Left lung (tissue), 10 donors: ENCODE data around the gene MAPK11. TPM values are rescaled to one million over a fixed set of nuclear protein-coding genes. Genes with fewer than 3 reads are reported as not detected.

Source experiments
- ATAC-seq: fragments of 200-7000 bp; cut with Tn5 transposase; one replicate; pipeline ENCODE4 v1.9.1; 2020; ENCODE audit warnings: moderate library complexity
- DNase-seq, 4 donors: peaks; one replicate each; pipeline ENCODE4 v3.0.0-alpha.2; 2013 to 2020
- H3K27ac ChIP-seq, 2 donors: fragments of 200-600 bp; sonication (generic) in 1 of 2; one replicate each; pipeline versions ENCODE4 v1.5.0 to v1.8.0; 2020 to 2021
- H3K27me3 ChIP-seq, 2 donors: fragments of 200-600 bp; sonication (generic) in 1 of 2; one replicate each; pipeline versions ENCODE4 v1.5.0 to v1.8.0; 2020 to 2021
- H3K36me3 ChIP-seq, 2 donors: fragments of 200-600 bp; sonication (generic) in 1 of 2; one replicate each; pipeline versions ENCODE4 v1.5.0 to v1.8.0; 2020 to 2021
- H3K4me1 ChIP-seq, 2 donors: fragments of 200-600 bp; one replicate each; pipeline ENCODE4 v1.8.0; 2021
- H3K4me3 ChIP-seq, 2 donors: fragments of 200-600 bp; sonication (generic) in 1 of 2; one replicate each; pipeline versions ENCODE4 v1.5.0 to v1.8.0; 2020 to 2021; ENCODE audit warnings: mild to moderate bottlenecking in 1 of 2
- H3K9me3 ChIP-seq, 2 donors: fragments of 200-600 bp; sonication (generic) in 1 of 2; one replicate each; pipeline versions ENCODE4 v1.5.0 to v1.8.0; 2020 to 2021
- CTCF ChIP-seq, 2 donors: fragments of 200-600 bp; sonication (generic) in 1 of 2; IDR thresholded peaks; one replicate each; pipeline versions ENCODE4 v1.5.0 to v1.8.0; 2021; ENCODE audit warnings: antibody characterized with exemption in 2 of 2
- intact Hi-C, 2 donors: fragments of 100-400 bp; cut with DNase I; formaldehyde crosslinking; loops; one replicate each; pipeline versions ENCODE4 v1.11.2 to v1.14.2; 2022
- polyA plus RNA-seq, 6 donors: library from polyadenylated mRNA; unstranded; fragments of 120-200 nt; gene quantifications; one replicate each; pipeline ENCODE4 v1.2.1, GENCODE V29; 2013; ENCODE audit not compliant: insufficient read length in 6 of 6
- total RNA-seq, 2 donors: library from RNA; stranded (reverse); fragmentation: NEBNext Ultra II Directional; extraction: Animal tissue kit (Norgen Biotek cat#: 25700); gene quantifications; one replicate each; pipeline ENCODE4 v1.2.1, GENCODE V29; 2021
- donor health status: DM: no; HTN: yes; CAD: no.
- donor health status: DM: no; HTN: no; CAD: no.

The MAPK11 gene
- total and polyA plus RNA-seq, 8 donors: 10.3 to 21.5 (median 14.7) TPM

- H3K9me3 ChIP-seq: no peaks in the 10 kb centered on the region
These were observed 43.9 kb downstream of the MAPK11 start for GRCh38 chr22:50226063-50226874.

GRCh38 chr22:50225200-50225969 lies 44.8 kb downstream of the MAPK11 start:
- Histone ChIP-seq H3K36me3 (peaks cover 0 to 98% of the 10 kb centered on the region in 2 donors), H3K4me3 (no peak overlapping the region), H3K27me3 (no peaks in the 10 kb centered on the region), H3K27ac (no peak overlapping the region), H3K9me3 (no peaks in the 10 kb centered on the region), H3K4me1 (no peaks in the 10 kb centered on the region)
- TF ChIP-seq CTCF (IDR thresholded peaks at IDR 0.05): no peak
- intact Hi-C loops: no loop called here
- no peak for DNase-seq
- no peak for ATAC-seq

More at GRCh38 chr22:50226063-50226874, 43.9 kb downstream of the MAPK11 start:
- intact Hi-C loops: no loop called here
- no peak for TF ChIP-seq CTCF (IDR thresholded peaks at IDR 0.05)
- H3K27me3 ChIP-seq: no peaks in the 10 kb centered on the region
- H3K36me3 ChIP-seq: peaks cover 0 to 94% of the 10 kb centered on the region in 2 donors
- no peak for ATAC-seq
- no peak overlapping the region for H3K27ac ChIP-seq
- no peaks in the 10 kb centered on the region for H3K4me1 ChIP-seq
- no peak for DNase-seq
- no peak overlapping the region for H3K4me3 ChIP-seq

GRCh38 chr22:50224071-50224470 lies 46.1 kb downstream of the MAPK11 start:
- H3K36me3 ChIP-seq: peaks cover 0 to 98% of the 10 kb centered on the region in 2 donors
- H3K27me3 ChIP-seq: no peaks in the 10 kb centered on the region
- TF ChIP-seq CTCF (IDR thresholded peaks at IDR 0.05): no peak
- DNase-seq (no peak), ATAC-seq (no peak)
- H3K4me1 ChIP-seq: peaks cover 0 to 7% of the 10 kb centered on the region in 2 donors
- no peak overlapping the region for H3K4me3 ChIP-seq
- intact Hi-C loops: no loop called here
- no peak overlapping the region for H3K27ac ChIP-seq
- H3K9me3 ChIP-seq: no peaks in the 10 kb centered on the region

GRCh38 chr22:50222508-50222907 lies 47.7 kb downstream of the MAPK11 start:
- no peaks in the 10 kb centered on the region for H3K27me3 ChIP-seq
- H3K36me3 ChIP-seq: peaks cover 0 to 98% of the 10 kb centered on the region in 2 donors
- H3K9me3 ChIP-seq: no peaks in the 10 kb centered on the region
- no peak overlapping the region for H3K27ac ChIP-seq
- no peak overlapping the region for H3K4me3 ChIP-seq
- TF ChIP-seq CTCF (IDR thresholded peaks at IDR 0.05): no peak
- intact Hi-C loops: no loop called here
- H3K4me1 ChIP-seq: peaks cover 0 to 7% of the 10 kb centered on the region in 2 donors
- DNase-seq (no peak), ATAC-seq (no peak)
